Measurements from ENCODE around the gene RFNG. TPM values are rescaled to one million over a fixed set of nuclear protein-coding genes. Genes with fewer than 3 reads are reported as not detected.

Gene RFNG
- total RNA-seq, 1 donor from 2014 or later, result 20.5 TPM

DNA sequence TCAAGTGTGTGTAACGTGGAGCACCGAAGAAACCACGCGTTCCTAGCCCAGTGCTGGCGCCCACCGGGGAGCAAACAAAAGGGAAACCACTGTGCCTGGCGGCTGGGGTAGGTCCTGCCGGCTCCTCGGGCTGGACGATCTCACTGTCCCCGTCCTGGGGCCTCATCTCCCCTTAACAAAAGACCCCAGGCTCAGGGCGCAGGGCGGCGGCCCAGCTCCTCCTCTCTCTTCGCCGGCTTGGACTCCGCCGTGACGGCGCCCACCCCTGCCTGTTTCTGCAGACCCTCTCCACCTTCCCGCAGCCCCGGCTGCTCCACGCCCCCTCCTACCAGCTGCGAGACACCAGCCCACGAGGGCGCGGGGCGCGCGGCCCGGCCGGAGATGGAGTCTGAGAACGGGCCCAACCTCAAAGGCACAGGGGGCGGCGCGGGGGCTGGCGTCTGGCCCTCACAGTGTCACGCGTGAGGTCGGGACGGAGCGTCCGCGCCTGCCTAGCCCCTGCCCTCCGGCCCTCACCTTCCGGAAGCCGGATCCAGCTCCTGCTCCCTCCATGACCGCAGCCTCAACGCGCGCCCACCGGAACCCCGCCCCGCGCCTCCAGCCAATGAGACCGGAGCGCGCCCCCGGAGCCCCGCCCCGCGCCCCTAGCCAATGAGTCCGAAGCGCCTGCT, 29.2 kb downstream of the RFNG start, which contains the start of gene CENPX:
Gene CENPX (minus strand): TSS at position 569 of the 671 bp plus-strand sequence. CDS start 17 bp downstream, at position 552.
- DNase-seq (no peak), ATAC-seq (ENCODE audit: poor library complexity) (no peak)
- intact Hi-C loops (cut with DNase I), result no loop called here

- no peak for DNase-seq
- intact Hi-C loops (cut with DNase I), result loop anchor here (2.0 kb wide), 1 partner anchor 63 kb away; no protein-coding TSS in a partner anchor
- ATAC-seq (ENCODE audit: poor library complexity), result no peak
Observed at GRCh38 chr17:82021900-82022309, 29.7 kb downstream of the RFNG start.

GRCh38 chr17:82021107-82021899, 30.3 kb downstream of the RFNG start:
- peak; percentile 30 for ATAC-seq (ENCODE audit: poor library complexity)
- DNase-seq, result peak; percentile 83
- intact Hi-C loops (cut with DNase I), result loop anchor here (2.0 kb wide), 1 partner anchor 63 kb away; no protein-coding TSS in a partner anchor

GRCh38 chr17:82020572-82021106, 31.0 kb downstream of the RFNG start:
- ATAC-seq (ENCODE audit: poor library complexity) (no peak), DNase-seq (no peak)
- intact Hi-C loops (cut with DNase I), result loop anchor here (2.0 kb wide), 1 partner anchor 62 kb away; no protein-coding TSS in a partner anchor

DNA sequence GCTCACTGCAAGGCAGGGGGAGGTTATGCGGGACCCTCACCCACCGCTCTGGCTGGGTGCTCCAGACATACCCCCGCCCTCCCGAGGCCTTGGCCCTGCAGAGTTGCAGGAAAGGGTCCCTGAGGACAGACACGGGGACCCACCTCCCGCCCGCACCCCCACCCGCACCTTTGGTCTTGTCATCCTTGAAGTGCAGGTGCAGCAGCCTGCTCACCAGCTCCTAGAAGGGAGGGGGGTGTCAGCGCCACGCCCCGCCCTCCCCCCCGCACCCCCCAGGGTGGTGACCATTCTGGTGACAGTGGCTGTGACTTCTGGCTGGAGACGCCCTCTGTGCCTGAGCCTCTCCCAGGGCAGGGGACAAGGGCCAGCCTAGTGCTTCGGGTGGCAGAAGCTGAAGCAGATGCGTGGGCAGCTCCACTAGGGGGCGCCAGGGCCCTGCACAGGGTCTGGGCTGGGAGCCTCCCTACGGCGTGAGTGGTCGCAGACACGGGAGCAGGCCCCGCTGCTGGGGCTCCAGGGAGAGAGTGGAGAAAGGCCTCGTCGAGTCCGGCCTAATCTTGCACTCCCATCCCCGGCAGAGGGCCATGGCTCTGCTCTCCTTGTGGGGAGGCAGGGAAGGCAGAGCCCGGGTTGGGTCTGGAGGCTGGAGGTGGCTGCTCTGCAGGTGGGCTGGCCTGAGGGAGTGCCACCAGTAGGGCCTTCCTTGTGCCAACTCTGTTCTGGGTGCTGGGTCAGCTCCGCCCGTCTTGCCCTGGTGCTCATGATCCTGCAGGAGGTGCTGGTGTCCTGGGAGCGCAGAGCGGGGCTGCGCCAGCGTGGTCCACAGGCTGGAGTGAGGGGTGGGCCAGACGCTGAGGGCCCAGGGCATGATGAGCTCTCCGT, 31.7 kb downstream of the RFNG start:
- intact Hi-C loops (cut with DNase I), result loop anchor here (2.0 kb wide), 1 partner anchor 61 kb away; no protein-coding TSS in a partner anchor
- no peak for ATAC-seq (ENCODE audit: poor library complexity)
- DNase-seq, result peak; percentile 76

GRCh38 chr17:82018989-82019689, 32.5 kb downstream of the RFNG start:
- no peak for DNase-seq
- no peak for ATAC-seq (ENCODE audit: poor library complexity)
- intact Hi-C loops (cut with DNase I), result no loop called here

GRCh38 chr17:82018152-82018988, 33.2 kb downstream of the RFNG start:
- intact Hi-C loops (cut with DNase I), result no loop called here
- no peak for DNase-seq
- no peak for ATAC-seq (ENCODE audit: poor library complexity)

- intact Hi-C loops (cut with DNase I), result no loop called here
- ATAC-seq (ENCODE audit: poor library complexity) (no peak), DNase-seq (no peak)
Observed at GRCh38 chr17:82017612-82018151, 33.9 kb downstream of the RFNG start.

GRCh38 chr17:82016875-82017459, 34.6 kb downstream of the RFNG start:
- intact Hi-C loops (cut with DNase I), result no loop called here
- DNase-seq, result no peak
- no peak for ATAC-seq (ENCODE audit: poor library complexity)

- ATAC-seq (ENCODE audit: poor library complexity) (no peak), DNase-seq (no peak)
- intact Hi-C loops (cut with DNase I), result no loop called here
Observed at GRCh38 chr17:82016061-82016874, 35.3 kb downstream of the RFNG start.

GRCh38 chr17:82015311-82015971, 36.2 kb downstream of the RFNG start:
- DNase-seq (no peak), ATAC-seq (ENCODE audit: poor library complexity) (no peak)
- intact Hi-C loops (cut with DNase I), result no loop called here

- ATAC-seq (ENCODE audit: poor library complexity) (no peak), DNase-seq (no peak)
- intact Hi-C loops (cut with DNase I), result no loop called here
Observed at GRCh38 chr17:82014971-82015310, 36.7 kb downstream of the RFNG start.

DNA sequence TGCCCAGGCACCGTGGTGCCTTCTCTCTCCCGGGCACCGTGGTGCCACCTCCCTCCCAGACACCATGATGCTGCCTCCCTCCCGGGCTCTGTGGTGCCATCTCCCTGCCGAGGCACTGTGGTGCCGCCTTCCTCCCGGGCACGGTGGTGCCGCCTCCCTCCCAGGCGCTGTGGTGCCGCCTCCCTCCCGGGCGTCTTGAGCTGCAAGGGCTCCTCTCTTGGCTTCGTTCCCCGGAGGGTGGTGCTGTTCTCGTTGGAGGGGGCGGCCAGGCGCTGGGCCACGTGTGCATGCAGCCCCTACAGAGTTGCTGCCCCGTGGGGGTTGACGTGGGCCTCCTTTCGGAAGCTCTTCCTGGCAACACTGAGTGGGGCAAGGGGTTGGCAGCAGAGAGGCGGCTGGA, 37.2 kb downstream of the RFNG start:
- no peak for ATAC-seq (ENCODE audit: poor library complexity)
- intact Hi-C loops (cut with DNase I), result no loop called here

DNA sequence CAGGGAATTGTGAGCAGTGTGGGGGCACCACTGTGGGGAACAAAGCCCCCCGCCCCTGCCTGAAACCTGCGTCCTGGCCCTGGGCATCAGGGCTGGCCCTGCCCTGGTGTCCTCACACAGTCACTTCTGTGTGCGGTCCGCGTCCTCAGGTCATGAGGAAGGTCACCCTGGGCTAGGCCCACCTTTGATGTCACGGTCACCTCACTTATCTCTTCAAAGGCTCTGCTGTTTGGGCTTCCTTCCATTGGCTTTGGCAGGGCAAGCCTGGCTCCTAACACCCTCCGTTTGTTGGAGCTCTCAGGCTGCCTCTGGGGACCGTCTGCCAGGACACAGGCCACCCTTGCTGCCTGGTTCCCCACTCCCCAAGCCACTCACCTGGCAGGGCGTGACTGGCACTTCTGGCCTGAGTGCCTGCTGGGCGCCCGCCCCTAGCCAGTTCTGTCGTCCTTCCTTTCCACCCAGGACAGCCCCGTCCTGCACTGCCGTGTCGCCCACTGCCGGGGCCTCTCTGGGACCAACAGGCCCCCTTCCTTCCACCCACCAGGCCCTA, 37.8 kb downstream of the RFNG start:
- ATAC-seq (ENCODE audit: poor library complexity) (peak; percentile 72), DNase-seq (peak; percentile 64)
- intact Hi-C loops (cut with DNase I), result no loop called here

More for the DNA sequence above, 37.2 kb downstream of the RFNG start:
- no peak for DNase-seq

DNA sequence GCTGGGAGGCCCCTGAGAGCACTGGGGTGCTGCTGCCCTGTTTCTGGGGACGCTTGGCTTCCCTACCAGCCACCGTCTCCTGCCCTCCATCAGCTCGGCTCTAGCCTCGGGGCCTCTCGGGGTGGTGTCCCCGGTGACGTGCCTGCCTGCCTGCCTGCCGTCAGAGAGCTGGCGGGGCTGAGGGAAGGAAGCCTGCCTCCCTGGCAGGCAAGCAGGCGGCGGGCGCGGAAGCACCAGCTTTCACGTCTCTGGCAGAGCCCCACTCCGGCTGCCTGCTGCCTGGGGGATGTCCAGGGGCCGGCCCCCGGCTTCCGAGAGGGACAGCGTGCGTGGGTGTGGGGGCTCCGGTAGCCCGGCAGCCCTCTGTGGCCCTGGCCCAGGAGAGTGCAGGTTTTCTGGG, 38.3 kb downstream of the RFNG start:
- intact Hi-C loops (cut with DNase I), result no loop called here
- peak; percentile 74 for DNase-seq
- ATAC-seq (ENCODE audit: poor library complexity), result peak; percentile 68

All from Right ventricle myocardium superior (tissue), 1 donor.